ENCODE results near the gene MUC5AC. TPM values are rescaled to one million over a fixed set of nuclear protein-coding genes. Genes with fewer than 3 reads are reported as not detected.
"Not testable (repeated sequence)": the region's sequence is repeated elsewhere in the genome, so short reads cannot be mapped to it uniquely, and the experiment has no call there.

Gene MUC5AC
- polyA plus RNA-seq, 1 donor from 2014 or later = not detected

GRCh38 chr11:1162138-1162475 is 4.4 kb downstream of the MUC5AC start:
- no peaks in the 10 kb centered on the region for H3K4me1 Mint-ChIP-seq
- no peaks in the 10 kb centered on the region for H3K27me3 Mint-ChIP-seq
- H3K4me3 Mint-ChIP-seq = no peak overlapping the region
- H3K27ac Mint-ChIP-seq = no peak overlapping the region
- H3K9me3 Mint-ChIP-seq = no peaks in the 10 kb centered on the region
- no peaks in the 10 kb centered on the region for H3K36me3 Mint-ChIP-seq

DNA sequence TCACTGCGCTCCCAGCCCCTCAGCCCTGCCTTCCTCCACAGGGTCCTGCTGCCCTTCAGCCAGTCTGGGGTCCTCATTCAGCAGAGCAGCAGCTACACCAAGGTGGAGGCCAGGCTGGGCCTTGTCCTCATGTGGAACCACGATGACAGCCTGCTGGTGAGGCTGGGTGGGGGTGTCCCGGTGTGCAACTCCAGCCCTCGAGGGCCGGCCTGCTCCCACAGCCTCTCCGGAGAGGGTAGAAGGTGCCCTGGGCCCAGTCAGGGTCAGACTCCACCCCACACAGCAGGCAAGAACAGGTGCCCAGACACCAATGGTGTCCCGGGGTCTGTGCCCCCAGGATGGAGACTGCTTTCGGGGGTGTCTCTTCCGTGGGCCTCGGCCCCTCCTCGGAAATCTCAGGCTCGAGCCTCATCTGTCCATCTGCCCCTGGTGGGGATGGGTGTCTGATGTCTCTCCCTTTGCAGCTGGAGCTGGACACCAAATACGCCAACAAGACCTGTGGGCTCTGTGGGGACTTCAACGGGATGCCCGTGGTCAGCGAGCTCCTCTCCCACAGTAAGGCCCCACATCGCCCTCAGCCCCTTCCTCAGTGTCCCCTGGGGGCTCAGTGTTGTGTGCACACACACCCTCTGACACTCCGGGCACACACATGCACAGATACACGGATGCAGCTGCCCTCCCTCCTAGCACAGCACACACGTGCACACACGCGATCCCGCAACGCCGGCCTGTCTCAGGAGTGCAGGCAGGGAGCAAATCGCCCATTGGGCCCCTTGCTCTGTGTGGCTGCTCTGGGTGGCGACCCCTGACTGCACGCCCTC is 4.9 kb downstream of the MUC5AC start:
- peak overlapping the region in 1 of 4 donors; percentile 12 for H3K4me3 Mint-ChIP-seq
- no peaks in the 10 kb centered on the region for H3K27me3 Mint-ChIP-seq
- no peaks in the 10 kb centered on the region for H3K36me3 Mint-ChIP-seq
- no peak overlapping the region for H3K27ac Mint-ChIP-seq
- H3K4me1 Mint-ChIP-seq = no peaks in the 10 kb centered on the region
- H3K9me3 Mint-ChIP-seq = no peaks in the 10 kb centered on the region

GRCh38 chr11:1163321-1163910 is 5.7 kb downstream of the MUC5AC start:
- Mint-ChIP-seq H3K4me3 (no peak overlapping the region), H3K27me3 (no peaks in the 10 kb centered on the region), H3K36me3 (no peaks in the 10 kb centered on the region), H3K27ac (no peak overlapping the region), H3K9me3 (no peaks in the 10 kb centered on the region), H3K4me1 (no peaks in the 10 kb centered on the region)

- Mint-ChIP-seq H3K4me3 (no peak overlapping the region), H3K27me3 (no peaks in the 10 kb centered on the region), H3K27ac (no peak overlapping the region), H3K36me3 (no peaks in the 10 kb centered on the region), H3K4me1 (no peaks in the 10 kb centered on the region), H3K9me3 (no peaks in the 10 kb centered on the region)
These were observed 6.4 kb downstream of the MUC5AC start for GRCh38 chr11:1163911-1164735.

DNA sequence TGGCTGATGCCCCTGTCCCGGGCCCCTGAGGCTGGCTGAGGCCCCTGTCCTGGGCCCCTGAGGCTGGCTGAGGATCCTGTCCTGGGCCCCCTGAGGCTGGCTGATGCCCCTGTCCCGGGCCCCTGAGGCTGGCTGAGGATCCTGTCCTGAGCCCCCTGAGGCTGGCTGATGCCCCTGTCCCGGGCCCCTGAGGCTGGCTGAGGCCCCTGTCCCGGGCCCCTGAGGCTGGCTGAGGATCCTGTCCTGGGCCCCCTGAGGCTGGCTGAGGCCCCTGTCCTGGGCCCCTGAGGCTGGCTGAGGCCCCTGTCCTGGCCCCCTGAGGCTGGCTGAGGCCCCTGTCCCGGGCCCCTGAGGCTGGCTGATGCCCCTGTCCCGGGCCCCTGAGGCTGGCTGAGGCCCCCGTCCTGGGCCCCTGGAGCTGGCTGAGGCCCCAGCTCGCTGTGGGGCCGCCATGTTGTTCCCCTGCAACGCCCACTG is 7.1 kb downstream of the MUC5AC start:
- not testable (repeated sequence) for H3K9me3 Mint-ChIP-seq, H3K27ac Mint-ChIP-seq, H3K4me3 Mint-ChIP-seq, H3K27me3 Mint-ChIP-seq, H3K4me1 Mint-ChIP-seq, H3K36me3 Mint-ChIP-seq

DNA sequence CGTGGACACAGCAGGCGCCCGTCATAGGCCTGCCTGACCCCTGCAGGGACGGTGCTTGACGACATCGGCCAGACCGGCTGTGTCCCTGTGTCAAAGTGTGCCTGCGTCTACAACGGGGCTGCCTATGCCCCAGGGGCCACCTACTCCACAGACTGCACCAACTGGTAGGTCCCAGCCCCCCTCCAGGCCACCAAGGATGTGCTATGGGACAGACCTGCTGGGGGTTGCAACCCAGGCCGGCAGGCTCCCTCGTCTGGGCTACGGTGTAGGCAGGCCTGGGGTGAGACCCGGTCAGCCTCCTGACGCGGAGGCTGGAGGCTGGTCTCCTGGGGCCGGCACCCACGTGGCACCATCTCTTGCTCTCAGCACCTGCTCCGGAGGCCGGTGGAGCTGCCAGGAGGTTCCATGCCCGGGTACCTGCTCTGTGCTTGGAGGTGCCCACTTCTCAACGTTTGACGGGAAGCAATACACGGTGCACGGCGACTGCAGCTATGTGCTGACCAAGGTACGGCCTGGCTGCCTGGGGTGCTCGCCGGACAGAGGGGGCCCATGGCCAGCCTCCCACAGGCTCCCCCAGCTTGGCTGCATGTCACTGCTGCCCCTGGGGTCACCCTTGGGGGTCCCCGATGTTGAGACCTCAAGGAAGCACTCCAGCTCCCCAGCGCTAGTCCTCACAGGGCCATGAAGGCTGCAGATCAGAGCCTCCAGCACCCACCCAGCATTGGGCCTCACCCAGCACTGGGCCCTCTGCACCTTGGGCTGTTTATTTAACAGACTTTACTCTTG is 7.7 kb downstream of the MUC5AC start:
- H3K36me3 Mint-ChIP-seq = no peaks in the 10 kb centered on the region

DNA sequence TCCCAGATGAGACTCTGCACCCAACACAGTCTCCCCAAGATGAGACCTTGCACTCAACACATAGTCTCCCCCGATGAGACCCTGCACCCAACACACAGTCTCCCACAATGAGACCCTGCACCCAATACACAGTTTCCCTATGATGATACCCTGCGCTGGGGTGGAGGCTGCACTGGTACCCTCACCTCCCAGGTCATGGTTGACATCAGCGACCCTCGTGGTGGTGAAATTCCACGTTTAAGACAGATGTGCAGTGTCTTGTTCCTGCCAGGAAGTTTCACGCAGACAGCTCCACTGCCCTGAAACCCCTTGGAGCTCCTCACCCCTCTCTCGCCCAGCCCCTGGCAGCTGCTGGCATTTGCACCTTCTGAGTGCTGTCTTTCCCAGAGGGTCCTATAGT is 9.5 kb downstream of the MUC5AC start:
- H3K4me1 Mint-ChIP-seq = no peaks in the 10 kb centered on the region
- no peaks in the 10 kb centered on the region for H3K9me3 Mint-ChIP-seq
- no peak overlapping the region for H3K4me3 Mint-ChIP-seq
- no peak overlapping the region for H3K27ac Mint-ChIP-seq
- H3K27me3 Mint-ChIP-seq = no peaks in the 10 kb centered on the region
- no peaks in the 10 kb centered on the region for H3K36me3 Mint-ChIP-seq

More for the DNA sequence above, 7.7 kb downstream of the MUC5AC start:
- Mint-ChIP-seq H3K9me3 (no peaks in the 10 kb centered on the region), H3K4me3 (no peak overlapping the region), H3K27ac (no peak overlapping the region), H3K27me3 (no peaks in the 10 kb centered on the region), H3K4me1 (no peaks in the 10 kb centered on the region)

DNA sequence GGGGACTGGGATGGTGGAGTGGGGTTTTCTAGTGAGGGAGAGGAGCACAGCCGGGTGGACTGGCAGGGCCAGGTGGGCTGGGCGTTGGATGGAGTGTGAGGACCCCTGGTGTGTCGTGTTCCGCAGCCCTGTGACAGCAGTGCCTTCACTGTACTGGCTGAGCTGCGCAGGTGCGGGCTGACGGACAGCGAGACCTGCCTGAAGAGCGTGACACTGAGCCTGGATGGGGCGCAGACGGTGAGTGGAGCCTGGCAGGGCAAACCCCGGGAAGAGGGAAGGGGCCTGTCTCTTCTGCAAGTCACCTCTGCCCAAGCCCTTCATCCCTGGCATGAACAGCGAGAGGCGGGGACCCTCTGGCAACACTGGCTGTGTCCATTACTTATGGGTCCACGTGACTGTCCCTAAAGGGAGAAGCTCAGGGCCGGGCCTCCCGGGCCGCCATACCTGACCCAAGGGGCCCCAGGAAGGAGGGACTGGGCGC is 10.0 kb downstream of the MUC5AC start:
- Mint-ChIP-seq H3K27me3 (no peaks in the 10 kb centered on the region), H3K27ac (no peak overlapping the region), H3K4me1 (no peaks in the 10 kb centered on the region), H3K4me3 (no peak overlapping the region), H3K9me3 (no peaks in the 10 kb centered on the region), H3K36me3 (no peaks in the 10 kb centered on the region)

- Mint-ChIP-seq H3K4me1 (no peaks in the 10 kb centered on the region), H3K27ac (no peak overlapping the region), H3K9me3 (no peaks in the 10 kb centered on the region), H3K4me3 (no peak overlapping the region), H3K27me3 (no peaks in the 10 kb centered on the region), H3K36me3 (no peaks in the 10 kb centered on the region)
These were observed 10.5 kb downstream of the MUC5AC start for GRCh38 chr11:1168256-1168655.

DNA sequence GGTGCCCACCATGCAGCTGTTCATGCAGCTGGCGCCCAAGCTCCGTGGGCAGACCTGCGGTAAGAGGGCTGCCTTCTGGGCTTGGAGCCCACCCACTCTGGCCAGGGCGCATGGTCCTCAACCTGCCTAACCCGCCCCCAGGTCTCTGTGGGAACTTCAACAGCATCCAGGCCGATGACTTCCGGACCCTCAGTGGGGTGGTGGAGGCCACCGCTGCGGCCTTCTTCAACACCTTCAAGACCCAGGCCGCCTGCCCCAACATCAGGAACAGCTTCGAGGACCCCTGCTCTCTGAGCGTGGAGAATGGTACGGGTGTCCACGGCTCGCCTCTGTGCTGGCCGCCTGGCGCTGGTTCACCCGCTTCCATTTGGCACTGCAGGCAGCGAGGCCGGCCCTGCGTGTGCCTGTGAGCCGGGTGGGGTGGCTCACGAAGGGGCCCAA is 11.0 kb downstream of the MUC5AC start:
- H3K4me3 Mint-ChIP-seq = no peak overlapping the region
- no peaks in the 10 kb centered on the region for H3K4me1 Mint-ChIP-seq
- H3K36me3 Mint-ChIP-seq = no peaks in the 10 kb centered on the region
- no peaks in the 10 kb centered on the region for H3K27me3 Mint-ChIP-seq
- no peaks in the 10 kb centered on the region for H3K9me3 Mint-ChIP-seq
- no peak overlapping the region for H3K27ac Mint-ChIP-seq

- H3K27me3 Mint-ChIP-seq = no peaks in the 10 kb centered on the region
- no peaks in the 10 kb centered on the region for H3K36me3 Mint-ChIP-seq
- H3K4me3 Mint-ChIP-seq = no peak overlapping the region
- no peak overlapping the region for H3K27ac Mint-ChIP-seq
- peaks cover 0 to 2% (median 0%) of the 10 kb centered on the region in 3 donors for H3K4me1 Mint-ChIP-seq
- peaks cover 0 to 2% (median 0%) of the 10 kb centered on the region in 3 donors for H3K9me3 Mint-ChIP-seq
These were observed 13.7 kb downstream of the MUC5AC start for GRCh38 chr11:1171223-1171984.

DNA sequence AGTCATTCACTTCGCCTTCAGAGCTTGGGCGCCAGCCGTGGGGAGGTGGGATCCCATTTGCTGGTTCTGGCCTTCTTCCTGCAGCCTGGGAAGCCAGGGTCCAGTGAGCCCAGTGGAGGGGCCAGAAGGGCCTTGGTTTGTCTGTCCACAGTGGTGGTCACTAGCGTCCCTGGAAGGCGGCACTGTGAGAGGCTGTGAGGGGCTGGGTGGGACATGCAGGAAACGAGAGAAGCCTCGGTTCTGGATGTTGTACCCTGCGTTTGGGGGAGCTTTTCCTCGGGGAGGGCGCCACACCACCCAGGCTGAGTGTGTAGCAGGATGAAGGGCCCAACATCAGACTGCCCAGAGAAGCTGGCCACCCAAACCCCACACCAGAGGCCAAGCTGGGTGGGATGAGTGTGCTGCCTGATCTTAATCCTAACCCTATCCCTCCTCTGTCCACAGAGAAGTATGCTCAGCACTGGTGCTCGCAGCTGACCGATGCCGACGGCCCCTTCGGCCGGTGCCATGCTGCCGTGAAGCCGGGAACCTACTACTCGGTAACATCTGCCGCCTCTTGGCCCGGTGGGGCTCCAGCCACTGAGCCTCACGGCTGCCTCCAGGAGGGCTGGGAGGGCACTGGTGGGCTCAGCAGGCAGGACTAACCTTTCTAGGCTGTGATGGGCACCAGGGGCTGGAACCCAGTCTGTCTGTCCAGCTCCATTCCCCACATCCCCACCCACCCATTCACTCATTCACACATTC is 14.4 kb downstream of the MUC5AC start:
- Mint-ChIP-seq H3K4me3 (no peak overlapping the region), H3K4me1 (peaks cover 0 to 2% (median 0%) of the 10 kb centered on the region in 3 donors), H3K27me3 (no peaks in the 10 kb centered on the region), H3K36me3 (no peaks in the 10 kb centered on the region), H3K9me3 (peaks cover 0 to 2% (median 0%) of the 10 kb centered on the region in 3 donors), H3K27ac (no peak overlapping the region)

- Mint-ChIP-seq H3K27ac (no peak overlapping the region), H3K4me3 (no peak overlapping the region), H3K4me1 (peaks cover 0 to 2% (median 0%) of the 10 kb centered on the region in 3 donors), H3K27me3 (no peaks in the 10 kb centered on the region), H3K9me3 (peaks cover 0 to 2% (median 0%) of the 10 kb centered on the region in 3 donors), H3K36me3 (no peaks in the 10 kb centered on the region)
These were observed 15.0 kb downstream of the MUC5AC start for GRCh38 chr11:1172729-1173117.

Data from IgD-negative memory B cell (primary cell).